NB4 (cell line): ENCODE data around the gene DOK6.

Experiments
- MYC ChIP-seq: IDR thresholded peaks from 2 replicates; pipeline ENCODE4 v1.6.1; 2011; ENCODE audit warnings: low read depth, low read length
- POLR2A ChIP-seq: IDR thresholded peaks from 2 replicates; pipeline ENCODE4 v1.6.1; 2011; ENCODE audit warnings: mild to moderate bottlenecking; ENCODE audit not compliant: insufficient read length; ENCODE audit errors: extremely low read depth
- TF ChIP-seq, protein P1 (sequence below): IDR thresholded peaks from 2 replicates; pipeline ENCODE4 v1.6.1; 2011; ENCODE audit warnings: low read depth, low read length
- TF ChIP-seq, protein P2 (sequence below): IDR thresholded peaks from one replicate; pipeline ENCODE4 v1.5.1; 2012; ENCODE audit warnings: low read depth, low read length

DNA sequence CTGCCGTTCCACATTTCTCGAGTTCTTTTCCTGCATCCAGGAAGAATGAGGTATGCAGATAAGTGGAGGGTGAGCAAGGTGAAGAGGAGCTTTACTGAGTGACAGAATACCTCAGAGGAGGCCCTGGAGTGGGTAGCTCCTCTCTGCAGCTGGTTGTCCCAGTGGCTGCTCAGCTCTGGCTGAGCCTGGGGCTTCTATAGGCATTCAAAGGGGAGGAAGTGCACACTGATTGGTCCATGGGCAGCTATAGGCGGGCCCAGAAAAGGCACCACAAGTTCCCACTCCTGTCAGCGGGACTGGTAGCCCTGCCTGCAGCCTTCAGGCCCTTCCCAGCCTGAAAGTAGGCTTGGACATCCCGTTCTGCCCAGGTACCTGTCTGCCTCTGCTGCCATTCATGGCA lies 94.7 kb downstream of the DOK6 start:
- TF ChIP-seq, protein P1, sequence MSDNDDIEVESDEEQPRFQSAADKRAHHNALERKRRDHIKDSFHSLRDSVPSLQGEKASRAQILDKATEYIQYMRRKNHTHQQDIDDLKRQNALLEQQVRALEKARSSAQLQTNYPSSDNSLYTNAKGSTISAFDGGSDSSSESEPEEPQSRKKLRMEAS: no peak
- TF ChIP-seq, protein P2, sequence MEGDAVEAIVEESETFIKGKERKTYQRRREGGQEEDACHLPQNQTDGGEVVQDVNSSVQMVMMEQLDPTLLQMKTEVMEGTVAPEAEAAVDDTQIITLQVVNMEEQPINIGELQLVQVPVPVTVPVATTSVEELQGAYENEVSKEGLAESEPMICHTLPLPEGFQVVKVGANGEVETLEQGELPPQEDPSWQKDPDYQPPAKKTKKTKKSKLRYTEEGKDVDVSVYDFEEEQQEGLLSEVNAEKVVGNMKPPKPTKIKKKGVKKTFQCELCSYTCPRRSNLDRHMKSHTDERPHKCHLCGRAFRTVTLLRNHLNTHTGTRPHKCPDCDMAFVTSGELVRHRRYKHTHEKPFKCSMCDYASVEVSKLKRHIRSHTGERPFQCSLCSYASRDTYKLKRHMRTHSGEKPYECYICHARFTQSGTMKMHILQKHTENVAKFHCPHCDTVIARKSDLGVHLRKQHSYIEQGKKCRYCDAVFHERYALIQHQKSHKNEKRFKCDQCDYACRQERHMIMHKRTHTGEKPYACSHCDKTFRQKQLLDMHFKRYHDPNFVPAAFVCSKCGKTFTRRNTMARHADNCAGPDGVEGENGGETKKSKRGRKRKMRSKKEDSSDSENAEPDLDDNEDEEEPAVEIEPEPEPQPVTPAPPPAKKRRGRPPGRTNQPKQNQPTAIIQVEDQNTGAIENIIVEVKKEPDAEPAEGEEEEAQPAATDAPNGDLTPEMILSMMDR: no peak
- no peak for TF ChIP-seq POLR2A
- no peak for TF ChIP-seq MYC
